HEK293 (cell line): Measurements from ENCODE around the gene PDE4D.
A peak's percentile ranks its signal among the peaks of the same experiment; 100 is the strongest.

Source experiments
- CTCF ChIP-seq: fragments of 450-650 bp; formaldehyde crosslinking; IDR thresholded peaks from 2 replicates; pipeline ENCODE4 v1.5.1; 2016; ENCODE audit warnings: missing biosample characterization, missing genetic modification characterization
- SP2 ChIP-seq: fragments of 450-650 bp; formaldehyde crosslinking; IDR thresholded peaks from 2 replicates; pipeline ENCODE4 v1.5.1; 2016; ENCODE audit warnings: missing biosample characterization, missing genetic modification characterization
- TSHZ1 ChIP-seq: fragments of 450-650 bp; formaldehyde crosslinking; IDR thresholded peaks from 2 replicates; pipeline ENCODE4 v1.5.1; 2016; ENCODE audit warnings: missing biosample characterization, missing genetic modification characterization, borderline replicate concordance
- ZEB2 ChIP-seq: fragments of 450-650 bp; formaldehyde crosslinking; IDR thresholded peaks from 2 replicates; pipeline ENCODE4 v1.5.1; 2016; ENCODE audit warnings: missing biosample characterization, missing genetic modification characterization
- ZNF112 ChIP-seq: fragments of 450-650 bp; formaldehyde crosslinking; IDR thresholded peaks from 2 replicates; pipeline ENCODE4 v1.5.0; 2017; ENCODE audit warnings: missing biosample characterization, missing genetic modification characterization
- ZNF184 ChIP-seq: fragments of 450-650 bp; IDR thresholded peaks from 2 replicates; pipeline ENCODE4 v1.5.1; 2018; ENCODE audit warnings: missing biosample characterization, mild to moderate bottlenecking, missing genetic modification characterization
- ZNF660 ChIP-seq: fragments of 450-650 bp; IDR thresholded peaks from 2 replicates; pipeline ENCODE4 v1.5.1; 2018; ENCODE audit warnings: missing biosample characterization, mild to moderate bottlenecking, missing genetic modification characterization
- TF ChIP-seq, protein P1 (sequence below): fragments of 450-650 bp; formaldehyde crosslinking; IDR thresholded peaks from 2 replicates; pipeline ENCODE4 v1.5.1; 2016; ENCODE audit warnings: missing biosample characterization, missing genetic modification characterization
- TF ChIP-seq, protein P2 (sequence below): sonication (generic); formaldehyde crosslinking; IDR thresholded peaks from 2 replicates; pipeline ENCODE4 v1.8.1; 2022; ENCODE audit warnings: mild to moderate bottlenecking, moderate library complexity, missing genetic modification reagents
- TF ChIP-seq, protein P3 (sequence below): fragments of 450-650 bp; formaldehyde crosslinking; IDR thresholded peaks from 2 replicates; pipeline ENCODE4 v1.5.1; 2016; ENCODE audit warnings: missing biosample characterization, missing genetic modification characterization
- TF ChIP-seq, protein P4 (sequence below): fragments of 450-650 bp; formaldehyde crosslinking; IDR thresholded peaks from 2 replicates; pipeline ENCODE4 v1.5.1; 2016; ENCODE audit warnings: missing biosample characterization, missing genetic modification characterization
- TF ChIP-seq, protein P5 (sequence below): fragments of 450-650 bp; formaldehyde crosslinking; conservative IDR thresholded peaks from 2 replicates; pipeline ENCODE4 v1.5.1; 2016; ENCODE audit warnings: low read depth, missing biosample characterization, missing genetic modification characterization
- TF ChIP-seq, protein P6 (sequence below): IDR thresholded peaks from 2 replicates; pipeline ENCODE4 v1.6.1; 2011; ENCODE audit warnings: mild to moderate bottlenecking, low read depth, low read length, borderline replicate concordance

DNA sequence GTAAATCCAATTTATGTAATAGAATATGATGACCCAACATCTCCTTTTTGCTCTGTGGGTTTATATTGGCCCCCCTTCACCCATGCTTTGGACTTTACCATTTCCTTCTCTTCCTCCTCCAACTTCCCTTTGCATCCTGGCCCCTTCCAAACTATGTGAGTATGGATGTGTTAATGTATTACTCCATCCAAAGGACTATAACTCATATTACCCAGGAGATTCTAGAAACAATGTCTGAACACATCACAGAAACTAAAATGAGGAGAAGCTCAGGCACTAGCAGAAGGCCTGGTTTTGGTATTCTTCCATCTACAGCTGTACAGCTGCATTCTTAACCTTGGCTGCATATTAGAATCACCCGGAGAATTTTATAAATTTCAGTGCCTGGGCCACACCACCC is 110.7 kb downstream of the PDE4D start:
- TF ChIP-seq ZEB2 (tag by site-specific recombination) = no peak
- TF ChIP-seq, protein P1, sequence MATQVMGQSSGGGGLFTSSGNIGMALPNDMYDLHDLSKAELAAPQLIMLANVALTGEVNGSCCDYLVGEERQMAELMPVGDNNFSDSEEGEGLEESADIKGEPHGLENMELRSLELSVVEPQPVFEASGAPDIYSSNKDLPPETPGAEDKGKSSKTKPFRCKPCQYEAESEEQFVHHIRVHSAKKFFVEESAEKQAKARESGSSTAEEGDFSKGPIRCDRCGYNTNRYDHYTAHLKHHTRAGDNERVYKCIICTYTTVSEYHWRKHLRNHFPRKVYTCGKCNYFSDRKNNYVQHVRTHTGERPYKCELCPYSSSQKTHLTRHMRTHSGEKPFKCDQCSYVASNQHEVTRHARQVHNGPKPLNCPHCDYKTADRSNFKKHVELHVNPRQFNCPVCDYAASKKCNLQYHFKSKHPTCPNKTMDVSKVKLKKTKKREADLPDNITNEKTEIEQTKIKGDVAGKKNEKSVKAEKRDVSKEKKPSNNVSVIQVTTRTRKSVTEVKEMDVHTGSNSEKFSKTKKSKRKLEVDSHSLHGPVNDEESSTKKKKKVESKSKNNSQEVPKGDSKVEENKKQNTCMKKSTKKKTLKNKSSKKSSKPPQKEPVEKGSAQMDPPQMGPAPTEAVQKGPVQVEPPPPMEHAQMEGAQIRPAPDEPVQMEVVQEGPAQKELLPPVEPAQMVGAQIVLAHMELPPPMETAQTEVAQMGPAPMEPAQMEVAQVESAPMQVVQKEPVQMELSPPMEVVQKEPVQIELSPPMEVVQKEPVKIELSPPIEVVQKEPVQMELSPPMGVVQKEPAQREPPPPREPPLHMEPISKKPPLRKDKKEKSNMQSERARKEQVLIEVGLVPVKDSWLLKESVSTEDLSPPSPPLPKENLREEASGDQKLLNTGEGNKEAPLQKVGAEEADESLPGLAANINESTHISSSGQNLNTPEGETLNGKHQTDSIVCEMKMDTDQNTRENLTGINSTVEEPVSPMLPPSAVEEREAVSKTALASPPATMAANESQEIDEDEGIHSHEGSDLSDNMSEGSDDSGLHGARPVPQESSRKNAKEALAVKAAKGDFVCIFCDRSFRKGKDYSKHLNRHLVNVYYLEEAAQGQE (tag by site-specific recombination) = no peak
- TF ChIP-seq, protein P2, sequence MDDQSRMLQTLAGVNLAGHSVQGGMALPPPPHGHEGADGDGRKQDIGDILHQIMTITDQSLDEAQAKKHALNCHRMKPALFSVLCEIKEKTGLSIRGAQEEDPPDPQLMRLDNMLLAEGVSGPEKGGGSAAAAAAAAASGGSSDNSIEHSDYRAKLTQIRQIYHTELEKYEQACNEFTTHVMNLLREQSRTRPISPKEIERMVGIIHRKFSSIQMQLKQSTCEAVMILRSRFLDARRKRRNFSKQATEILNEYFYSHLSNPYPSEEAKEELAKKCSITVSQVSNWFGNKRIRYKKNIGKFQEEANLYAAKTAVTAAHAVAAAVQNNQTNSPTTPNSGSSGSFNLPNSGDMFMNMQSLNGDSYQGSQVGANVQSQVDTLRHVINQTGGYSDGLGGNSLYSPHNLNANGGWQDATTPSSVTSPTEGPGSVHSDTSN (CRISPR knock-in tag) = no peak
- no peak for TF ChIP-seq ZNF112 (tag by site-specific recombination)
- TF ChIP-seq ZNF660 (tag by site-specific recombination) = no peak
- TF ChIP-seq CTCF = no peak
- TF ChIP-seq, protein P3, sequence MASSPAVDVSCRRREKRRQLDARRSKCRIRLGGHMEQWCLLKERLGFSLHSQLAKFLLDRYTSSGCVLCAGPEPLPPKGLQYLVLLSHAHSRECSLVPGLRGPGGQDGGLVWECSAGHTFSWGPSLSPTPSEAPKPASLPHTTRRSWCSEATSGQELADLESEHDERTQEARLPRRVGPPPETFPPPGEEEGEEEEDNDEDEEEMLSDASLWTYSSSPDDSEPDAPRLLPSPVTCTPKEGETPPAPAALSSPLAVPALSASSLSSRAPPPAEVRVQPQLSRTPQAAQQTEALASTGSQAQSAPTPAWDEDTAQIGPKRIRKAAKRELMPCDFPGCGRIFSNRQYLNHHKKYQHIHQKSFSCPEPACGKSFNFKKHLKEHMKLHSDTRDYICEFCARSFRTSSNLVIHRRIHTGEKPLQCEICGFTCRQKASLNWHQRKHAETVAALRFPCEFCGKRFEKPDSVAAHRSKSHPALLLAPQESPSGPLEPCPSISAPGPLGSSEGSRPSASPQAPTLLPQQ = no peak
- TF ChIP-seq, protein P4, sequence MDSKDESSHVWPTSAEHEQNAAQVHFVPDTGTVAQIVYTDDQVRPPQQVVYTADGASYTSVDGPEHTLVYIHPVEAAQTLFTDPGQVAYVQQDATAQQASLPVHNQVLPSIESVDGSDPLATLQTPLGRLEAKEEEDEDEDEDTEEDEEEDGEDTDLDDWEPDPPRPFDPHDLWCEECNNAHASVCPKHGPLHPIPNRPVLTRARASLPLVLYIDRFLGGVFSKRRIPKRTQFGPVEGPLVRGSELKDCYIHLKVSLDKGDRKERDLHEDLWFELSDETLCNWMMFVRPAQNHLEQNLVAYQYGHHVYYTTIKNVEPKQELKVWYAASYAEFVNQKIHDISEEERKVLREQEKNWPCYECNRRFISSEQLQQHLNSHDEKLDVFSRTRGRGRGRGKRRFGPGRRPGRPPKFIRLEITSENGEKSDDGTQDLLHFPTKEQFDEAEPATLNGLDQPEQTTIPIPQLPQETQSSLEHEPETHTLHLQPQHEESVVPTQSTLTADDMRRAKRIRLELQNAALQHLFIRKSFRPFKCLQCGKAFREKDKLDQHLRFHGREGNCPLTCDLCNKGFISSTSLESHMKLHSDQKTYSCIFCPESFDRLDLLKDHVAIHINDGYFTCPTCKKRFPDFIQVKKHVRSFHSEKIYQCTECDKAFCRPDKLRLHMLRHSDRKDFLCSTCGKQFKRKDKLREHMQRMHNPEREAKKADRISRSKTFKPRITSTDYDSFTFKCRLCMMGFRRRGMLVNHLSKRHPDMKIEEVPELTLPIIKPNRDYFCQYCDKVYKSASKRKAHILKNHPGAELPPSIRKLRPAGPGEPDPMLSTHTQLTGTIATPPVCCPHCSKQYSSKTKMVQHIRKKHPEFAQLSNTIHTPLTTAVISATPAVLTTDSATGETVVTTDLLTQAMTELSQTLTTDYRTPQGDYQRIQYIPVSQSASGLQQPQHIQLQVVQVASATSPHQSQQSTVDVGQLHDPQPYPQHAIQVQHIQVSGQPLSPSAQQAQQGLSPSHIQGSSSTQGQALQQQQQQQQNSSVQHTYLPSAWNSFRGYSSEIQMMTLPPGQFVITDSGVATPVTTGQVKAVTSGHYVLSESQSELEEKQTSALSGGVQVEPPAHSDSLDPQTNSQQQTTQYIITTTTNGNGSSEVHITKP (tag by site-specific recombination) = peak; percentile 49
- TF ChIP-seq, protein P5, sequence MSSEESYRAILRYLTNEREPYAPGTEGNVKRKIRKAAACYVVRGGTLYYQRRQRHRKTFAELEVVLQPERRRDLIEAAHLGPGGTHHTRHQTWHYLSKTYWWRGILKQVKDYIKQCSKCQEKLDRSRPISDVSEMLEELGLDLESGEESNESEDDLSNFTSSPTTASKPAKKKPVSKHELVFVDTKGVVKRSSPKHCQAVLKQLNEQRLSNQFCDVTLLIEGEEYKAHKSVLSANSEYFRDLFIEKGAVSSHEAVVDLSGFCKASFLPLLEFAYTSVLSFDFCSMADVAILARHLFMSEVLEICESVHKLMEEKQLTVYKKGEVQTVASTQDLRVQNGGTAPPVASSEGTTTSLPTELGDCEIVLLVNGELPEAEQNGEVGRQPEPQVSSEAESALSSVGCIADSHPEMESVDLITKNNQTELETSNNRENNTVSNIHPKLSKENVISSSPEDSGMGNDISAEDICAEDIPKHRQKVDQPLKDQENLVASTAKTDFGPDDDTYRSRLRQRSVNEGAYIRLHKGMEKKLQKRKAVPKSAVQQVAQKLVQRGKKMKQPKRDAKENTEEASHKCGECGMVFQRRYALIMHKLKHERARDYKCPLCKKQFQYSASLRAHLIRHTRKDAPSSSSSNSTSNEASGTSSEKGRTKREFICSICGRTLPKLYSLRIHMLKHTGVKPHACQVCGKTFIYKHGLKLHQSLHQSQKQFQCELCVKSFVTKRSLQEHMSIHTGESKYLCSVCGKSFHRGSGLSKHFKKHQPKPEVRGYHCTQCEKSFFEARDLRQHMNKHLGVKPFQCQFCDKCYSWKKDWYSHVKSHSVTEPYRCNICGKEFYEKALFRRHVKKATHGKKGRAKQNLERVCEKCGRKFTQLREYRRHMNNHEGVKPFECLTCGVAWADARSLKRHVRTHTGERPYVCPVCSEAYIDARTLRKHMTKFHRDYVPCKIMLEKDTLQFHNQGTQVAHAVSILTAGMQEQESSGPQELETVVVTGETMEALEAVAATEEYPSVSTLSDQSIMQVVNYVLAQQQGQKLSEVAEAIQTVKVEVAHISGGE (tag by site-specific recombination) = no peak
- TF ChIP-seq ZNF184 (tag by site-specific recombination) = no peak
- no peak for TF ChIP-seq TSHZ1 (tag by site-specific recombination)
- TF ChIP-seq, protein P6, sequence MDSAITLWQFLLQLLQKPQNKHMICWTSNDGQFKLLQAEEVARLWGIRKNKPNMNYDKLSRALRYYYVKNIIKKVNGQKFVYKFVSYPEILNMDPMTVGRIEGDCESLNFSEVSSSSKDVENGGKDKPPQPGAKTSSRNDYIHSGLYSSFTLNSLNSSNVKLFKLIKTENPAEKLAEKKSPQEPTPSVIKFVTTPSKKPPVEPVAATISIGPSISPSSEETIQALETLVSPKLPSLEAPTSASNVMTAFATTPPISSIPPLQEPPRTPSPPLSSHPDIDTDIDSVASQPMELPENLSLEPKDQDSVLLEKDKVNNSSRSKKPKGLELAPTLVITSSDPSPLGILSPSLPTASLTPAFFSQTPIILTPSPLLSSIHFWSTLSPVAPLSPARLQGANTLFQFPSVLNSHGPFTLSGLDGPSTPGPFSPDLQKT = no peak
- no peak for TF ChIP-seq SP2
